Left ventricle myocardium inferior (tissue), 1 donor: ENCODE measurements around the gene CACNG3. TPM values are rescaled to one million over a fixed set of nuclear protein-coding genes. Genes with fewer than 3 reads are reported as not detected.

Experiments
- DNase-seq: peaks from one replicate; pipeline ENCODE4 v3.0.0-alpha.2; 2020
- H3K27ac ChIP-seq: fragments of 200-600 bp; replicated peaks from 2 replicates; pipeline ENCODE4 v1.8.0; 2021
- H3K27me3 ChIP-seq: fragments of 200-600 bp; 2 replicates; pipeline ENCODE4 v1.8.0; 2021; ENCODE audit warnings: low read depth
- H3K36me3 ChIP-seq: fragments of 200-600 bp; 2 replicates; pipeline ENCODE4 v1.8.0; 2021
- H3K4me1 ChIP-seq: fragments of 200-600 bp; 2 replicates; pipeline ENCODE4 v1.8.0; 2021
- H3K4me3 ChIP-seq: fragments of 200-600 bp; 2 replicates; pipeline ENCODE4 v1.8.0; 2021; ENCODE audit warnings: mild to moderate bottlenecking, moderate library complexity
- H3K9me3 ChIP-seq: fragments of 200-600 bp; replicated peaks from 2 replicates; pipeline ENCODE4 v1.8.0; 2021
- intact Hi-C: fragments of 100-400 bp; cut with micrococcal nuclease; formaldehyde crosslinking; loops from one replicate; pipeline ENCODE4 v1.11.0; 2022
- total RNA-seq: library from RNA; stranded (reverse); fragmentation: NEBNext Ultra II Directional; extraction: Animal tissue kit (Norgen Biotek cat#: 25700); gene quantifications from one replicate; pipeline ENCODE4 v1.2.1, GENCODE V29; 2021
- TF ChIP-seq, protein P1 (sequence below): fragments of 200-600 bp; IDR thresholded peaks from 2 replicates; pipeline ENCODE4 v1.8.0; 2021; ENCODE audit warnings: antibody characterized with exemption, mild to moderate bottlenecking, borderline replicate concordance
- donor health status: DM: no; HTN: yes; CAD: no; lungs with severe emphysema.

The CACNG3 gene
- total RNA-seq, 1 donor from 2014 or later = not detected

DNA sequence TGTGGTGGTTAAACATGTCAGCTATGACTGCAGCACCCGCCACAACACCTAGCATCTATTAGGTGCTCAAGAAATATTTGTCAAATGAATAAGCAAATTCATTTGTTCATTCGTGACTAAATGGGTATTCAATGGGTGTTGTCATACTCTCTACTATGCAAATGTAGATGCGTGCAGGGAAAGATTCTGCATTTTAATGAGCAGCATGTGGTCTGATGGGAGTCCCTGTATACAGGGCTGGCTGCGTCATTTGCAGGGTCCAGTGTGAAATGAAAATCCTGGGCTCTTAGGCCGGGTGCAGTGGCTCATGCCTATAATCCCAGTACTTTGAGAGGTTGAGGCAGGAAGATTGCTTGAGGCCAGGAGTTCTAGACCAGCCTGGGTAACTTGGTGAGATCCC is 97.5 kb downstream of the CACNG3 start:
- Histone ChIP-seq H3K9me3 (no peaks in the 10 kb centered on the region), H3K4me1 (no peaks in the 10 kb centered on the region), H3K36me3 (no peaks in the 10 kb centered on the region), H3K27me3 (peaks cover 19% of the 10 kb centered on the region), H3K27ac (no peak overlapping the region), H3K4me3 (no peak overlapping the region)
- TF ChIP-seq, protein P1, sequence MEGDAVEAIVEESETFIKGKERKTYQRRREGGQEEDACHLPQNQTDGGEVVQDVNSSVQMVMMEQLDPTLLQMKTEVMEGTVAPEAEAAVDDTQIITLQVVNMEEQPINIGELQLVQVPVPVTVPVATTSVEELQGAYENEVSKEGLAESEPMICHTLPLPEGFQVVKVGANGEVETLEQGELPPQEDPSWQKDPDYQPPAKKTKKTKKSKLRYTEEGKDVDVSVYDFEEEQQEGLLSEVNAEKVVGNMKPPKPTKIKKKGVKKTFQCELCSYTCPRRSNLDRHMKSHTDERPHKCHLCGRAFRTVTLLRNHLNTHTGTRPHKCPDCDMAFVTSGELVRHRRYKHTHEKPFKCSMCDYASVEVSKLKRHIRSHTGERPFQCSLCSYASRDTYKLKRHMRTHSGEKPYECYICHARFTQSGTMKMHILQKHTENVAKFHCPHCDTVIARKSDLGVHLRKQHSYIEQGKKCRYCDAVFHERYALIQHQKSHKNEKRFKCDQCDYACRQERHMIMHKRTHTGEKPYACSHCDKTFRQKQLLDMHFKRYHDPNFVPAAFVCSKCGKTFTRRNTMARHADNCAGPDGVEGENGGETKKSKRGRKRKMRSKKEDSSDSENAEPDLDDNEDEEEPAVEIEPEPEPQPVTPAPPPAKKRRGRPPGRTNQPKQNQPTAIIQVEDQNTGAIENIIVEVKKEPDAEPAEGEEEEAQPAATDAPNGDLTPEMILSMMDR = no peak
- no peak for DNase-seq
- intact Hi-C loops = no loop called here

DNA sequence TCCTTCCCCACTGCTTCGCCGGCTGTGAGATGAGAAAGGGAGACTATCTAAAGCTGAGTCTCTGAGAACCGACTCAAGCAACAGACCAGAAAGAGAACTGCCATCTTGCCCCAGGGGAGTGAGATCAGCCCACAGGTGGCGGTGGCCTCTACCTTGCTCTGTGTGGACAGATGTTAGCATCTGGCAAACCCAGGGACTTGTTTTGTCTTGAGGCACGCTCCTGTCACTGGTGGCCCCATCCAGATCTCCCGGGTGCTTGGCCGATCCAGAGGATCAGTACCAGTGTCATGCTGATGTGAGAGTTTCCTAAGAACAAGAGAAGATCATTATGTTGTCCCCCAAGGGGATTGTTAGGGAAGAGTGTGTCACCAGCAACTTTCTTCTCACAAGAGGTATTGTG is 101.4 kb downstream of the CACNG3 start:
- no peaks in the 10 kb centered on the region for H3K36me3 ChIP-seq
- intact Hi-C loops = no loop called here
- H3K9me3 ChIP-seq = no peaks in the 10 kb centered on the region
- no peak overlapping the region for H3K4me3 ChIP-seq
- H3K27me3 ChIP-seq = peaks cover 29% of the 10 kb centered on the region
- DNase-seq = no peak
- no peaks in the 10 kb centered on the region for H3K4me1 ChIP-seq
- TF ChIP-seq, protein P1 = no peak
- H3K27ac ChIP-seq = no peak overlapping the region

DNA sequence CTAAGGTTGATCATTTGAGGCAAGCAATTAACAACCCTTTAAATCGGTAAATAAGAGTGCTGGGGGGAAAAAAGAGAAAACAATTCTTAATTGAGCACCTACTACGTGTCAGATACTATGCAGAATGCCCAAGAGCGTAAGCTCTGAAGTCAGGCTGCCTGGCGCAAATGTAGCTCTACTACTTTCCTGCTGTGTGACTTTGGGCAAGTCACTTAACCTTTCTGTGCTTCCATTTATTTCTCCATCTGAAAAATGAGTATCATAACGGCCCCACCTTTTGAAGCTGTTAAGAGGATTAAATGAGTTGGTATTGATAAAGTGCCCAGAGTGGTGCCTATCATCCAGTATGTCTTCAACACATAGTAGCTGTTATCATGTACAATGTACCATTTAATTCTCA is 102.0 kb downstream of the CACNG3 start:
- TF ChIP-seq, protein P1 = no peak
- Histone ChIP-seq H3K27me3 (peaks cover 35% of the 10 kb centered on the region), H3K4me1 (no peaks in the 10 kb centered on the region), H3K4me3 (no peak overlapping the region), H3K9me3 (no peaks in the 10 kb centered on the region), H3K36me3 (no peaks in the 10 kb centered on the region), H3K27ac (no peak overlapping the region)
- intact Hi-C loops = no loop called here
- no peak for DNase-seq

DNA sequence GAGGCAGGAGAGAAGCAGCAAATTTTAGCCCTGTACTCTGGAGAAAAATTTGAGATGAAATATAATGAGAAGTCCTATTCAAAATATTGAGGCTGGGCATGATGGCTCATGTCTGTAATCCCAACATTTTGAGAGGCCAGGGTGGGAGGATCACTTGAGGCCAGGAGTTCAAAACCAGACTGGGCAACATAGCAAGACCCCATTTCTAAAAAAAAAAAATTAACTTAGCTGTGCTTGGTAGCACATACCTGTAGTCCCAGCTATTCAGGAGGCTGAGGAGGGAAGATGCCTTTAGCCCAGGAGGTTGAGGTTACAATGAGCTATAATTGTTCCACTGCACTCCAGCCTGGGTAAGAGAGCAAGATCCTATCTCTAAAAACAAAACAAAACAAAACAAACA is 103.4 kb downstream of the CACNG3 start:
- no peaks in the 10 kb centered on the region for H3K4me1 ChIP-seq
- no peak for DNase-seq
- no peaks in the 10 kb centered on the region for H3K9me3 ChIP-seq
- intact Hi-C loops = no loop called here
- H3K27me3 ChIP-seq = peaks cover 42% of the 10 kb centered on the region
- H3K36me3 ChIP-seq = no peaks in the 10 kb centered on the region
- H3K4me3 ChIP-seq = no peak overlapping the region
- TF ChIP-seq, protein P1 = no peak
- H3K27ac ChIP-seq = no peak overlapping the region

DNA sequence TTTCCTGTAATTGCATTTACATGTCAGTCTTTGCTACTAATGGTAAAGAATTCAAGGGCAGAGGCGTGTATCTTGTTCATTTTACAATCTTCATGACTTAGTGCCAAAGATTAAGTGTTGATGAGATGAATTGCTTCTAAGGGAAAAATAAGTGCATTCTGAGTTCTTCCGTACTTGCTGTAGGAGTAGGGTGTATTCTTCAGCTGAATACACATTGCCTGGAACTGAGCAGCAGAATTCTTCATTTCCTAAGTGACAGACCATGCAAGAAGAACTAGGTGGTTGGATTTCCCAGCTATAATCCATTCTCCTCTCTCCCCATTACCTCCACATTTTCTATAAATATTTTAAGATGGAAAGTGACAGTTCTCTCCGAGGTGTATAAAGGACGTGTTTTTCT is 104.8 kb downstream of the CACNG3 start:
- H3K27me3 ChIP-seq = peaks cover 43% of the 10 kb centered on the region
- no peak for DNase-seq
- H3K4me1 ChIP-seq = no peaks in the 10 kb centered on the region
- intact Hi-C loops = no loop called here
- no peak overlapping the region for H3K4me3 ChIP-seq
- TF ChIP-seq, protein P1 = no peak
- H3K9me3 ChIP-seq = no peaks in the 10 kb centered on the region
- no peak overlapping the region for H3K27ac ChIP-seq
- no peaks in the 10 kb centered on the region for H3K36me3 ChIP-seq

DNA sequence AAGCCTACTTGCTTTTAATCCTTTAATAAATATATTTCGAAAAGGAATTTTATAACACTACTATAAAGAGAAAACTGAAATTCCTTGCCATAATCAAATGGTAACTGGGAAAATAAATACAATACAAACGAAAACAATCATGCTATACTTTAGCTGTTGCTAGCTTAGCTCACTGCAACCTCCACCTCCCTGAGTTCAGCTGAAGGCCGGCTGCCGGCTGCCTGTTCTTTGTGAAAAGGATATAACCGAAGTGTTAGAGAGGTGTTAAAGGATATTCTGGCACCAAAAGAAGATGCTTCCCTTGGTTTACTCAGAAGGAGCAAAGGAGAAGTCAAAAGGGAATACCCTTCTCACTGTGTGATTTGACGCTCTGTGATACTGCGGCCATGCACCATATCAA is 108.5 kb downstream of the CACNG3 start:
- Histone ChIP-seq H3K27ac (no peak overlapping the region), H3K9me3 (no peaks in the 10 kb centered on the region), H3K27me3 (peaks cover 42% of the 10 kb centered on the region), H3K4me1 (no peaks in the 10 kb centered on the region), H3K4me3 (no peak overlapping the region), H3K36me3 (no peaks in the 10 kb centered on the region)
- TF ChIP-seq, protein P1 = no peak
- no peak for DNase-seq
- intact Hi-C loops = no loop called here
